Neural progenitor cell (in vitro differentiated cells): Measurements from ENCODE around the gene ABCA10. TPM values are rescaled to one million over a fixed set of nuclear protein-coding genes. Genes with fewer than 3 reads are reported as not detected.

Source experiments
- DNase-seq: peaks from one replicate; pipeline ENCODE4 v3.0.0-alpha.2; 2016; ENCODE audit warnings: low spot score
- H2AFZ ChIP-seq: fragments of 200-600 bp; sonication (generic); replicated peaks from 2 replicates; pipeline ENCODE4 v1.6.1; 2016; ENCODE audit warnings: antibody characterized with exemption
- H3F3A ChIP-seq: fragments of 200-600 bp; sonication (generic); 2 replicates; pipeline ENCODE4 v1.6.1; 2016; ENCODE audit warnings: antibody characterized with exemption, low read depth
- H3K27ac ChIP-seq: fragments of 200-600 bp; sonication (generic); 2 replicates; pipeline ENCODE4 v1.5.1; 2016; ENCODE audit warnings: mild to moderate bottlenecking
- H3K27me3 ChIP-seq: fragments of 200-600 bp; sonication (generic); 2 replicates; pipeline ENCODE4 v1.6.1; 2016; ENCODE audit warnings: mild to moderate bottlenecking, moderate library complexity
- H3K36me3 ChIP-seq: fragments of 200-600 bp; sonication (generic); 2 replicates; pipeline ENCODE4 v1.5.1; 2016
- H3K4me1 ChIP-seq: fragments of 200-600 bp; sonication (generic); 2 replicates; pipeline ENCODE4 v1.6.1; 2016; ENCODE audit warnings: mixed run types
- H3K4me2 ChIP-seq: fragments of 200-600 bp; sonication (generic); 2 replicates; pipeline ENCODE4 v1.6.1; 2016
- H3K4me3 ChIP-seq: fragments of 200-600 bp; sonication (generic); 2 replicates; pipeline ENCODE4 v1.5.1; 2016
- H3K79me2 ChIP-seq: fragments of 200-600 bp; sonication (generic); 2 replicates; pipeline ENCODE4 v1.6.1; 2016; ENCODE audit warnings: low read depth
- H3K9ac ChIP-seq: fragments of 200-600 bp; sonication (generic); 2 replicates; pipeline ENCODE4 v1.6.1; 2016
- H3K9me3 ChIP-seq: fragments of 200-600 bp; sonication (generic); 2 replicates; pipeline ENCODE4 v1.5.1; 2016; ENCODE audit warnings: low read depth
- H4K20me1 ChIP-seq: fragments of 200-600 bp; sonication (generic); 2 replicates; pipeline ENCODE4 v1.6.1; 2016; ENCODE audit warnings: low read depth
- H3K27ac Mint-ChIP-seq: 3 replicates; pipeline ENCODE4 v1.8.0; 2021; ENCODE audit warnings: mixed read lengths
- H3K27me3 Mint-ChIP-seq: 2 replicates; pipeline ENCODE4 v1.8.0; 2022; ENCODE audit warnings: low read depth, mild to moderate bottlenecking, inconsistent platforms, moderate library complexity, mixed read lengths; ENCODE audit not compliant: insufficient read depth
- H3K36me3 Mint-ChIP-seq: 3 replicates; pipeline ENCODE4 v1.8.0; 2021; ENCODE audit warnings: mixed read lengths
- H3K4me1 Mint-ChIP-seq: 3 replicates; pipeline ENCODE4 v1.8.0; 2021; ENCODE audit warnings: mixed read lengths
- H3K4me3 Mint-ChIP-seq: 3 replicates; pipeline ENCODE4 v1.8.0; 2021; ENCODE audit warnings: mild to moderate bottlenecking, moderate library complexity, mixed read lengths
- H3K9me3 Mint-ChIP-seq: 3 replicates; pipeline ENCODE4 v1.8.0; 2020; ENCODE audit warnings: mixed read lengths
- CTCF ChIP-seq: fragments of 200-600 bp; sonication (generic); IDR thresholded peaks from 2 replicates; pipeline ENCODE4 v1.5.1; 2017; ENCODE audit warnings: antibody characterized with exemption, mild to moderate bottlenecking
- EZH2 ChIP-seq: fragments of 200-600 bp; sonication (generic); IDR thresholded peaks from 2 replicates; pipeline ENCODE4 v1.6.1; 2017; ENCODE audit warnings: antibody characterized with exemption, mild to moderate bottlenecking, moderate library complexity
- EZH2phosphoT487 ChIP-seq: fragments of 200-600 bp; sonication (generic); IDR thresholded peaks from 2 replicates; pipeline ENCODE4 v1.6.1; 2017; ENCODE audit warnings: antibody characterized with exemption
- microRNA-seq: library from miRNA; unstranded; fragments of <30 nt; microRNA quantifications from one replicate; pipeline ENCODE4, GENCODE V29; 2016
- small RNA-seq: library from RNA; depleted of rRNA; stranded (forward); fragments of <200 nt; gene quantifications from one replicate; pipeline ENCODE3, GENCODE V24; 2015
- total RNA-seq: library from RNA; depleted of rRNA; stranded (reverse); fragments of >200 nt; gene quantifications from 2 replicates; pipeline ENCODE4 v1.2.3, GENCODE V29; 2015; ENCODE audit warnings: low replicate concordance

Gene ABCA10
- total RNA-seq, 1 donor from 2014 or later = 0.21 TPM

- no peak overlapping the region for H3K27ac ChIP-seq
- peaks cover 4% of the 10 kb centered on the region for H3K4me1 Mint-ChIP-seq
- no peak overlapping the region for H3K27ac Mint-ChIP-seq
- H3K9me3 ChIP-seq = no peaks in the 10 kb centered on the region
- H3K36me3 Mint-ChIP-seq = no peaks in the 10 kb centered on the region
- no peak overlapping the region for H3K4me3 Mint-ChIP-seq
- H3K27me3 Mint-ChIP-seq = peaks cover 2% of the 10 kb centered on the region
- H3K36me3 ChIP-seq = no peaks in the 10 kb centered on the region
- H3K9me3 Mint-ChIP-seq = no peaks in the 10 kb centered on the region
- no peaks in the 10 kb centered on the region for H4K20me1 ChIP-seq
- H3K4me2 ChIP-seq = no peak overlapping the region
- H3K4me3 ChIP-seq = no peak overlapping the region
- no peak overlapping the region for H2AFZ ChIP-seq
- H3K79me2 ChIP-seq = no peaks in the 10 kb centered on the region
- no peak for DNase-seq
- no peaks in the 10 kb centered on the region for H3K4me1 ChIP-seq
- no peak for TF ChIP-seq CTCF
- TF ChIP-seq EZH2phosphoT487 = no peak
- no peak for TF ChIP-seq EZH2
- no peak overlapping the region for H3K9ac ChIP-seq
- no peaks in the 10 kb centered on the region for H3F3A ChIP-seq
- no peaks in the 10 kb centered on the region for H3K27me3 ChIP-seq
Observed at GRCh38 chr17:69098625-69099024, 130.0 kb downstream of the ABCA10 start.

Small RNA genes within 50 kb of the gene (microRNA-seq; reads per million reads assigned to microRNA genes)
- not detected for gene MIR4524A
- gene MIR4524B = not detected

Small RNA genes within 50 kb of the gene (small RNA-seq; reads per million reads assigned to genes)
- gene MIR4524B = not detected

Other genes with a start within 250 kb of the ABCA10 start
- gene ABCA9, start 167.9 kb downstream of the ABCA10 start, total RNA-seq = 0.03 and 0.13 TPM in 2 replicates
- not detected in 2 replicates for gene ABCA6, start 86.9 kb downstream of the ABCA10 start, total RNA-seq
- gene ABCA5, start 98.3 kb upstream of the ABCA10 start, total RNA-seq = 19.4 and 35.1 TPM in 2 replicates
- gene MAP2K6, start 185.9 kb upstream of the ABCA10 start, total RNA-seq = 57.2 and 101 TPM in 2 replicates